Measurements from ENCODE around the gene OBSL1. TPM values are rescaled to one million over a fixed set of nuclear protein-coding genes. Genes with fewer than 3 reads are reported as not detected.

Gene OBSL1
- total and polyA plus RNA-seq, 4 donors, result 34.0 to 75.2 (median 64.0) TPM

DNA sequence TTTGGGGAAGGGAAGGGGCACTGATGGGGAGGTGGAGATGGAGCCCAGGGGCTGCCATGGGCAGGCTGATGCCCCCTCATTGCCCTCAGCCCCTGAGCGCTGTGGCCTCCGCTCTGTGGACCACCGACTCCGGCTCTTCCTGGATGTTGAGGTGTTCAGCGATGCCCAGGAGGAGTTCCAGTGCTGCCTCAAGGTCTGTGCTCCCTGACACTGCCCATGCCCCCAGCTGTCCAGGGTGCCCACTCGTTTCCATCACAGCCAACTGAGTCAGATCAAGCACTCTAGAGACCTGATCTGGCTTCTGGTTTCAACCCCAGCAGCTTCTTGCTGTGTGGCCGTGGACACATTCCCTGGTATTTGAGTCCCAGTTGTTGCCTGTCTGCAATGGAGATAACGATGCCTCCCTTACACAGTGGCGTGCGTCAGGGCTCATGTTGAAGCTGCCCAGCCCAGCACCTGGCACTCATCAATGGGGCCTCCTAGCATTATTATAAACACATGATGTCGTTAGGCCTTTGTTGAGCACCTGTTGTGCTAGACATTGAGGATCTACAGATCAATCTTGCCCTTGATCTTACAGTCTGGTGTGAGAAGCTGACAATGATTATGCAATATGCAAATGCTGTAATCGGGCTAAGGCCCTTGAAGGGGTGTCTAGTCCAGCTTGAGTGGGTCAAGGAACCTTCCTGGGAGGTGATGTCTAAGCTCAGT lies 40.7 kb upstream of the OBSL1 start:
- Histone ChIP-seq H3K27ac (ENCODE audit: low read depth in 1 of 2, low read length in 1 of 2) (no peak overlapping the region), H3K9ac (ENCODE audit: insufficient read depth in 1 of 2, low read length in 2 of 2) (no peak overlapping the region), H3K36me3 (ENCODE audit: control insufficient read depth in 4 of 4, insufficient read depth in 4 of 4, low read length in 4 of 4) (peaks cover 0 to 67% (median 33%) of the 10 kb centered on the region in 4 donors), H3K9me3 (ENCODE audit: control insufficient read depth in 4 of 4, insufficient read depth in 3 of 4, low read length in 3 of 4) (no peaks in the 10 kb centered on the region), H3K4me3 (no peak overlapping the region), H3K4me1 (ENCODE audit: control insufficient read depth in 5 of 5, insufficient read depth in 5 of 5, low read length in 5 of 5) (no peaks in the 10 kb centered on the region), H3K27me3 (ENCODE audit: control insufficient read depth in 3 of 3, insufficient read depth in 3 of 3, low read length in 2 of 3) (no peaks in the 10 kb centered on the region)
- WGBS, 2 donors, result 80 to 84% methylated on average over 12 of the region's 12 CpGs
- TF ChIP-seq, protein P1, sequence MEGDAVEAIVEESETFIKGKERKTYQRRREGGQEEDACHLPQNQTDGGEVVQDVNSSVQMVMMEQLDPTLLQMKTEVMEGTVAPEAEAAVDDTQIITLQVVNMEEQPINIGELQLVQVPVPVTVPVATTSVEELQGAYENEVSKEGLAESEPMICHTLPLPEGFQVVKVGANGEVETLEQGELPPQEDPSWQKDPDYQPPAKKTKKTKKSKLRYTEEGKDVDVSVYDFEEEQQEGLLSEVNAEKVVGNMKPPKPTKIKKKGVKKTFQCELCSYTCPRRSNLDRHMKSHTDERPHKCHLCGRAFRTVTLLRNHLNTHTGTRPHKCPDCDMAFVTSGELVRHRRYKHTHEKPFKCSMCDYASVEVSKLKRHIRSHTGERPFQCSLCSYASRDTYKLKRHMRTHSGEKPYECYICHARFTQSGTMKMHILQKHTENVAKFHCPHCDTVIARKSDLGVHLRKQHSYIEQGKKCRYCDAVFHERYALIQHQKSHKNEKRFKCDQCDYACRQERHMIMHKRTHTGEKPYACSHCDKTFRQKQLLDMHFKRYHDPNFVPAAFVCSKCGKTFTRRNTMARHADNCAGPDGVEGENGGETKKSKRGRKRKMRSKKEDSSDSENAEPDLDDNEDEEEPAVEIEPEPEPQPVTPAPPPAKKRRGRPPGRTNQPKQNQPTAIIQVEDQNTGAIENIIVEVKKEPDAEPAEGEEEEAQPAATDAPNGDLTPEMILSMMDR (IDR thresholded peaks at IDR 0.05; ENCODE audit: control extremely low read depth, extremely low read depth), result no peak
- DNase-seq (no peak), ATAC-seq (ENCODE audit: insufficient read depth, low FRiP score) (no peak)

DNA sequence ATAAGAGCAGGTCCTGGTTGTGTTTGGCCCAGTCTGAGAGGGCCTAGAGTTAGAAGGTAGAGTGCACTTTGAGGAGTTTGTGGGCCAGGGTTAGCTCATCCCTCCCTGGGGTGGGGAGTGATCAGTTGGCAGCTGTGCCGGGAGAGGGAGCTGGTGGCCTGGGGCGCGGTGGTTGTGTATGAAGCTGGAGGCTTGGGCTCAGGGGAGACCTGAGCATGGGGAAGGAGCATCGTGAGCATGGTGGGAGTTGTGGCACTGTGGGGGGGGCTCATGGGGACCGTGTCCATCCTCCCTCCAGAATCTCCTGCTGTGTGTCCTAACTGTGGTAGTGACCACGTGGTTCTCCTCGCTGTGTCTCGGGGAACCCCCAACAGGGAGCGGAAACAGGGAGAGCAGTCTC lies 40.0 kb upstream of the OBSL1 start:
- DNase-seq, result no peak
- ATAC-seq (ENCODE audit: insufficient read depth, low FRiP score), result no peak
- no peaks in the 10 kb centered on the region for H3K4me1 ChIP-seq (ENCODE audit: control insufficient read depth in 5 of 5, insufficient read depth in 5 of 5, low read length in 5 of 5)
- WGBS, 2 donors, result 95 to 97% methylated on average over 9 of the region's 9 CpGs
- H3K36me3 ChIP-seq (ENCODE audit: control insufficient read depth in 4 of 4, insufficient read depth in 4 of 4, low read length in 4 of 4), result peaks cover 0 to 70% (median 35%) of the 10 kb centered on the region in 4 donors
- H3K9ac ChIP-seq (ENCODE audit: insufficient read depth in 1 of 2, low read length in 2 of 2), result no peak overlapping the region
- no peak overlapping the region for H3K4me3 ChIP-seq
- H3K27me3 ChIP-seq (ENCODE audit: control insufficient read depth in 3 of 3, insufficient read depth in 3 of 3, low read length in 2 of 3), result no peaks in the 10 kb centered on the region
- H3K9me3 ChIP-seq (ENCODE audit: control insufficient read depth in 4 of 4, insufficient read depth in 3 of 4, low read length in 3 of 4), result no peaks in the 10 kb centered on the region
- TF ChIP-seq, protein P1 (IDR thresholded peaks at IDR 0.05; ENCODE audit: control extremely low read depth, extremely low read depth), result no peak
- no peak overlapping the region for H3K27ac ChIP-seq (ENCODE audit: low read depth in 1 of 2, low read length in 1 of 2)

DNA sequence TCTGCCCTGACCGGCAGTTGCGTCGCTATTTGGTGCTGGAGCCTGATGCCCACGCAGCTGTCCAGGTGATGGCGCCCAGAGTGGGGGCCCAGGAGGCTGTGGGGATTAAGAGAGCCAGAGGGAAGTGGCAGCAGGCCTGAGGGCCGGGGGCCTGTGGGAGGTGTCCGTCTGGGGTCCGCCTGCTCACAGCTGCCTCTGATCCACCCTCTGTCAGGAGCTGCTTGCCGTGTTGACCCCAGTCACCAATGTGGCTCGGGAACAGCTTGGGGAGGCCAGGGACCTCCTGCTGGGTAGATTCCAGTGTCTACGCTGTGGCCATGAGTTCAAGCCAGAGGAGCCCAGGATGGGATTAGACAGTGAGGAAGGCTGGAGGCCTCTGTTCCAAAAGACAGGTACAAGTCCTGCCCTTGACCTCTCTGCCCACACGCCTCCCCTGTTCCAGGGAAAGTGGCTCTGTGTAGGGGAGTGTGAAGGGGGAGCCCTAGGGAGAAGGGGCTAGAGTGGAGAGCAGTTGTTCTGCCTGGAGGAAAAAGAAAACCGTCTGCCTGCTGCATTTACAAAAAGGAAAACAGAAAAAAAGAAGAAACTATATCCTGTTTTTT lies 37.9 kb upstream of the OBSL1 start:
- ATAC-seq (ENCODE audit: insufficient read depth, low FRiP score), result no peak
- no peaks in the 10 kb centered on the region for H3K4me1 ChIP-seq (ENCODE audit: control insufficient read depth in 5 of 5, insufficient read depth in 5 of 5, low read length in 5 of 5)
- no peaks in the 10 kb centered on the region for H3K9me3 ChIP-seq (ENCODE audit: control insufficient read depth in 4 of 4, insufficient read depth in 3 of 4, low read length in 3 of 4)
- TF ChIP-seq, protein P1 (IDR thresholded peaks at IDR 0.05; ENCODE audit: control extremely low read depth, extremely low read depth), result no peak
- H3K27me3 ChIP-seq (ENCODE audit: control insufficient read depth in 3 of 3, insufficient read depth in 3 of 3, low read length in 2 of 3), result no peaks in the 10 kb centered on the region
- peaks cover 4 to 63% (median 28%) of the 10 kb centered on the region in 4 donors for H3K36me3 ChIP-seq (ENCODE audit: control insufficient read depth in 4 of 4, insufficient read depth in 4 of 4, low read length in 4 of 4)
- WGBS, 2 donors, result 88 to 94% methylated on average over 13 of the region's 13 CpGs
- H3K27ac ChIP-seq (ENCODE audit: low read depth in 1 of 2, low read length in 1 of 2), result peak overlapping the region in 1 of 2 donors; percentile 25
- no peak overlapping the region for H3K9ac ChIP-seq (ENCODE audit: insufficient read depth in 1 of 2, low read length in 2 of 2)
- DNase-seq, result no peak
- no peak overlapping the region for H3K4me3 ChIP-seq

Data from lung (tissue), 12 donors.